Lower leg skin (tissue), 4 donors: ENCODE measurements around the gene FBXO15. TPM values are rescaled to one million over a fixed set of nuclear protein-coding genes. Genes with fewer than 3 reads are reported as not detected.

Source experiments
- DNase-seq, 2 donors: peaks; one replicate each; pipeline ENCODE4 v3.0.0-alpha.2; 2019; ENCODE audit warnings: low spot score in 2 of 2
- H3K4me3 ChIP-seq: fragments of 200-600 bp; sonication (generic); 2 replicates; pipeline ENCODE4 v1.5.1; 2017; ENCODE audit warnings: mild to moderate bottlenecking, low read depth; ENCODE audit not compliant: poor library complexity, severe bottlenecking
- CTCF ChIP-seq, 3 donors: fragments of 450-650 bp; IDR thresholded peaks; one replicate each; pipeline ENCODE4 v1.5.1; 2016; ENCODE audit warnings: antibody characterized with exemption in 3 of 3, mild to moderate bottlenecking in 3 of 3, moderate library complexity in 2 of 3
- POLR2A ChIP-seq, 2 donors: fragments of 450-650 bp; IDR thresholded peaks; one replicate each; pipeline ENCODE4 v1.6.1; 2016 to 2017; ENCODE audit warnings: antibody characterized with exemption in 2 of 2, mild to moderate bottlenecking in 1 of 2, moderate library complexity in 1 of 2
- WGBS, 2 donors: methylation state at CpG; one replicate each; pipeline ENCODE4 v1.1.5; 2018; 5-methylcytosine and 5-hydroxymethylcytosine counted together
- intact Hi-C: fragments of 100-400 bp; cut with DNase I; formaldehyde crosslinking; loops from one replicate; pipeline ENCODE4 v1.15.0; 2023; ENCODE audit warnings: low total_unique reads
- total RNA-seq, 4 donors: library from RNA; depleted of rRNA; stranded (reverse); fragments of >200 nt; gene quantifications; one replicate each; pipeline ENCODE4 v1.1.0, GENCODE V29; 2016

FBXO15 gene
- total RNA-seq, 4 donors from 2014 or later: not detected

DNA sequence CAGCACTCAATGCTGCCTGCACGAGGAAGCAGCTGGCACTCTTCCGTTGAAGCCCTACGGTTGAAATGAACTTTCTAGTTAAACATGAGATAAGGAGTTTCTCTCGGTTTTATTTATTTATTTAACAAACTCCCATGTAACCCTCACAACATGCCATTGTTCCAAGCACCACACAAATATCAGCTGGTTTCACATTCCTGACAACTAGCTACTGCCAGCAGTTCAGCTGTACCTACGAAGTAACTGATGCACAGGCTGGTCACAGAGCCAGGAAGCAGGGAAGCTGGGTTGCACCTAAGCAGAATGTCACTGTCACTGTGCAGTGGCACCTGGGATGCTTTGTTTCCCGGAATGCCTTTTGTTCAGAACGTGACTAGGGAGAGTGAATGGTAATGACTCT, 18.8 kb upstream of the FBXO15 start:
- DNase-seq: no peak
- H3K4me3 ChIP-seq: no peak overlapping the region
- intact Hi-C loops: no loop called here
- TF ChIP-seq CTCF (IDR thresholded peaks at IDR 0.05): no peak
- no peak for TF ChIP-seq POLR2A (IDR thresholded peaks at IDR 0.05)
- 75 to 82% methylated on average over 7 of the region's 7 CpGs for WGBS, 2 donors

DNA sequence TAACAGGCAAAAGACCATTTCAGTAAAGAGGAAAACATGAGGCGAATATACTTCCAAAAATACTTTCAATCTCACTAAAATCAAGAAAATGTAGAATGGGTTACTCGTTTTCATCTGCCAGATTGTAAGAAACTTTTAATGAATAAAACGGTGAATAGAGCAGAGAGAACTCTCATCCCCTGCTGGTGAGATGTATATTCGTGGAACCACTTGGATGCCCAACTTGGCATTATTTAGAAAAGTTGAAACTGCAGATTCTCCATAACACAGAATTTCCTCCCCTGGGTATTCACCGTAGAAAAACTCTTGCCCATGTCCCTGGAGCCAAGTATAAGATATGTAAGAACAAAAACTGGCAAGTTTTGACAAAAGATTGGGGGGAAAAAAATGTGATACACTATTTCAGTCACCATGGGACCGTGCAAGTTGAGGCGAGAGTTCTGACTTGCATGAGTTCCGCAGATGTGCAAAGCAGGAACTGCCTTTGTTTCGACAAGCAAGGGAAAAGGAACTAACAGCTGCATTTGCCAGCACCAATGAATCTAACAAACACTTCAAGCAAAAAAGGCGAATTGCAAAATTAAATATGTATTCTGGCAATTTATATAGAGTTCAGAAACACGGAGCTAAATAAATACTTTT, 15.5 kb upstream of the FBXO15 start:
- H3K4me3 ChIP-seq: no peak overlapping the region
- intact Hi-C loops: no loop called here
- TF ChIP-seq CTCF (IDR thresholded peaks at IDR 0.05) (no peak), POLR2A (IDR thresholded peaks at IDR 0.05) (no peak)
- peak in 1 of 2 donors; percentile 35 for DNase-seq
- 26 to 32% methylated on average over 11 of the region's 11 CpGs for WGBS, 2 donors

- DNase-seq: no peak
- no peak for TF ChIP-seq CTCF (IDR thresholded peaks at IDR 0.05)
- intact Hi-C loops: no loop called here
- no peak overlapping the region for H3K4me3 ChIP-seq
- 89 to 91% methylated on average over 4 of the region's 4 CpGs for WGBS, 2 donors
Observed at GRCh38 chr18:74155276-74155675, 7.6 kb upstream of the FBXO15 start.

- WGBS, 2 donors: 94 to 96% methylated on average over 4 of the region's 4 CpGs
- no peak for TF ChIP-seq POLR2A (IDR thresholded peaks at IDR 0.05)
- no peak for TF ChIP-seq CTCF (IDR thresholded peaks at IDR 0.05)
- intact Hi-C loops: no loop called here
- H3K4me3 ChIP-seq: no peak overlapping the region
- no peak for DNase-seq
Observed at GRCh38 chr18:74154716-74155115, 7.1 kb upstream of the FBXO15 start.

- intact Hi-C loops: no loop called here
- 79 to 87% methylated on average over 4 of the region's 4 CpGs for WGBS, 2 donors
Observed at GRCh38 chr18:74153793-74154192, 6.2 kb upstream of the FBXO15 start.

More at GRCh38 chr18:74153793-74154192, 6.2 kb upstream of the FBXO15 start:
- H3K4me3 ChIP-seq: no peak overlapping the region
- TF ChIP-seq POLR2A (IDR thresholded peaks at IDR 0.05) (no peak), CTCF (IDR thresholded peaks at IDR 0.05) (no peak)
- no peak for DNase-seq
